NOMO-1 treated with dmso at 0.1 percent for 144 hours (cell line): Measurements from ENCODE around the gene N4BP2.
"Not testable (repeated sequence)": the region's sequence is repeated elsewhere in the genome, so short reads cannot be mapped to it uniquely, and the experiment has no call there.

ENCODE experiments used
- DNase-seq: peaks from one replicate; lab custom pipeline; 2025; ENCODE audit not compliant: unreplicated experiment; lab: John Stamatoyannopoulos, UW

N4BP2 gene

DNA sequence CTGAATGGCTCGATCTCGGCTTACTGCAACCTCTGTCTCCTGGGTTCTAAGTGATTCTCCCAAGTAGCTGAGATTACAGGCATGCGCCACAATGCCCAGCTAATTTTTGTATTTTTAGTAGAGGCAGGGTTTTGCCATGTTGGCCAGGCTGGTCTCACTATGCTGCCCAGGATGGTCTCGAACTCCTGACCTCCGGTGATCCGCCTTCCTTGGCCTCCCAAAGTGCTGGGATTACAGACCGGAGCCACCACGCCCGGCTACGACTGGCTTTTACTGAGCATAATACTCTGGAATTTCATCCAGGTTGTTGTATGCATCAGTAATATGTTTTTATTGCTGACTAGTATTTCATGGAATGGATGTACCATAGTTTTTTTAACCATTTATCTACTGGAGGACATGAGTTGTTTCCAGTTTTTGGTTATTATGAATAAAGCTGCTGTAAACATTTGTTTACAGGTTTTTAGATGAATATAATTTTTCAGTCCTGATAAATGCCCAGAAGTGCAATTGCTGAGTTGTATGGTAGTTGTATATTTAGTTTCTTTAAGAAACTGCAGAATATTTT, 31.2 kb downstream of the N4BP2 start:
- no peak for DNase-seq

DNA sequence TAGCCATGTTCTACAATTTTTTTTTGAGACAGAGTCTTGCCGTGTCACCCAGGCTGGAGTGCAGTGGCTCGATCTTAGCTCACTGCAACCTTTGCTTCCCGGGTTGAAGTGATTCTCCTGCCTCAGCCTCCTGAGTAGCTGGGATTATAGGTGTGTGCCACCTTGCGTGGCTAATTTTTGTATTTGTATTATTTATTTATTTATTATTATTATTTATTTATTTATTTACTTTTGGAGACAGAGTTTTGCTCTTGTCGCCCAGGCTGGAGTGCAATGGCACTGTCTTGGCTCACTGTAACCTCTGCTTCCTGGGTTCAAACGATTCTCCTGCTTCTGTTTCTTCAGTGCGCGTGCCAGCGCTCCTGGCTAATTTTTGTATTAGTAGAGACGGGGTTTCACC, 36.8 kb downstream of the N4BP2 start:
- DNase-seq = not testable (repeated sequence)

- DNase-seq = peak; percentile 39
These were observed 42.4 kb downstream of the N4BP2 start for GRCh38 chr4:40099010-40099409.

DNA sequence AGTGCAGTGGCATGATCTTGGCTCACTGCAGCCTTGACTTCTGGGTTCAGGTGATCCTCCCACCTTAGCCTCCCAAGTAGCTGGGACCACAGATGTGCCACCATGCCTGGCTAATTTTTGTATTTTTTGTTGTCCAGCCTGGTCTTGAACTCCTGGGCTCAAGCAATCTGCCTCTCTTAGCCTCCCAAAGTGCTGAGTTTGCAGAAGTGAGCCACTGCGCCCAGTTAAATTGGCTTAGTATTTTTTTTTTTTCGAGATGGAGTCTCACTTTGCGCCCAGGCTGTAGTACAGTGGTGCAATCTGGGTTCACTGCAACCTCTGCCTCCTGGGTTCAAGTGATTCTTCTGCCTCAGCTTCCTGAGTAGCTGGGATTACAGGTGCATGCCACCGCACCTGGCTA, 50.5 kb downstream of the N4BP2 start:
- not testable (repeated sequence) for DNase-seq

DNA sequence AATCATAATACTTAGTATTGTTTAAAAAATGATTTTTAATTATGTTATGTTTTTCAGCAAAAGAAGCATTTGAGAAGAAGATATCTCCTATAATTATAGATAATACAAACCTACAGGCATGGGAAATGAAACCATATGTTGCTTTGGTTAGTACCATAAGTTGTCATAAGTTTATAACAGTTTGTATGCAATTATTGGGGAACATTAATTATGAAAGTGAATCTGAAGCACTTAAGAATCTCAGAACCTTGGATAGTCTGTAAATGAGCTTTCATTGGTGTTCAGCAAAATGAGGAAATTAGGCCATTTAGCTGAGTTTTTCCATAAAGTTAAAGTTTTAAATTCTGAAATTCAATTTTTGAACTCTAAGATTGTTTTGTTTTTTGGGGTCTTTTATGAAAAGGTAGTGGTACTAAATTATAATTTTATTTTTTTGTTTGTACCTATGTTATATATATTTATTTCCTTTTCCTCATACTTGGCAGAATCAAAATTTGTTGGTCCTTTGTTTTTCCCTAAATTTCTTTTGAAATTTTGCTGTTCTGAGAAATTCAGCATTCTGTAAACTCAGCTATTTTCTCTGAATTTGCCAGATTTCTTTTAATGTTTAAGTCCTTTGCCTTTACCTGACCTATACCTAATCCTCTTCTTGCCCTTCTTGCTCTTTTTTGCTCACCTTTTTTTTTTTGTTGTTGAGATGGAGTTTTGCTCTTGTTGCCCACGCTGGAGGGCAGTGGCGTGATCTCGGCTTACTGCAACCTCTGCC, 55.6 kb downstream of the N4BP2 start:
- no peak for DNase-seq

GRCh38 chr4:40114206-40114605, 57.6 kb downstream of the N4BP2 start:
- peak; percentile 38 for DNase-seq

DNA sequence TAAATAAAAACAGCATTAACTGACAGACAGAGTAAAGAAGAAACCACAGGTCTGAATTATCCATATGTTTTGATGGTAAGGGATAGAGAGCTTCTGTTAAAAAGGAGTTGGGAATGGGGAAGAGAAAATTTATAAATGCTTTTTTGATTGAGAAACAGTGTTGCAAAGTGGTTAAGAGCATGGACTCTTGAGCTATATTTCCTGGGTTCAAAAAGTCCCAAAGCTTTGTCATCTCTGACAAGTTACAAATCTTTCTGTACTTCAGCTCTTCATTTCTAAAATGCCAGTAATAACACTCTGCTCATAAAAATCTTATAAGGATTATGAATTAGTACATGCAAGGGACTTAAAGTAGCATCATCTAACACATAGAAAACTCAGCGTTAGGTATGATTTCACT, 62.2 kb downstream of the N4BP2 start:
- DNase-seq = no peak

GRCh38 chr4:40119344-40119743, 62.7 kb downstream of the N4BP2 start:
- DNase-seq = no peak

DNA sequence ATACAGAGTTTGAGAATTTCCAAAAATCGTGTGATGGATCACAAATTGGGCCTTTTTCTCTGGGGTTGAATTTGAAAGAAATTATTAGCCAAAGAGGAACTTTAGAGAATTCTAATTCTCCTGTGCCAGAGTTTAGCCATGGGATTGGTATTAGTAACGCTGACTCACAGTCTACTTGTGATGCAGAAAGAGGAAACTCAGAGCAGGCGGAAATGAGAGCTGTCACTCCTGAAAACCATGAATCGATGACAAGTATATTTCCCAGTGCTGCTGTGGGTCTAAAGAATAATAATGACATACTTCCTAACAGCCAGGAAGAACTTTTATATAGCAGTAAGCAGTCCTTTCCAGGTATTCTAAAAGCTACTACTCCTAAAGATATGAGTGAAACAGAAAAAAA, 64.9 kb downstream of the N4BP2 start:
- peak; percentile 34 for DNase-seq

GRCh38 chr4:40122941-40123340, 66.3 kb downstream of the N4BP2 start:
- no peak for DNase-seq

- no peak for DNase-seq
These were observed 68.0 kb downstream of the N4BP2 start for GRCh38 chr4:40124690-40125089.

- DNase-seq = no peak
These were observed 73.9 kb downstream of the N4BP2 start for GRCh38 chr4:40130401-40131036.

- no peak for DNase-seq
These were observed 76.2 kb downstream of the N4BP2 start for GRCh38 chr4:40132816-40133215.

DNA sequence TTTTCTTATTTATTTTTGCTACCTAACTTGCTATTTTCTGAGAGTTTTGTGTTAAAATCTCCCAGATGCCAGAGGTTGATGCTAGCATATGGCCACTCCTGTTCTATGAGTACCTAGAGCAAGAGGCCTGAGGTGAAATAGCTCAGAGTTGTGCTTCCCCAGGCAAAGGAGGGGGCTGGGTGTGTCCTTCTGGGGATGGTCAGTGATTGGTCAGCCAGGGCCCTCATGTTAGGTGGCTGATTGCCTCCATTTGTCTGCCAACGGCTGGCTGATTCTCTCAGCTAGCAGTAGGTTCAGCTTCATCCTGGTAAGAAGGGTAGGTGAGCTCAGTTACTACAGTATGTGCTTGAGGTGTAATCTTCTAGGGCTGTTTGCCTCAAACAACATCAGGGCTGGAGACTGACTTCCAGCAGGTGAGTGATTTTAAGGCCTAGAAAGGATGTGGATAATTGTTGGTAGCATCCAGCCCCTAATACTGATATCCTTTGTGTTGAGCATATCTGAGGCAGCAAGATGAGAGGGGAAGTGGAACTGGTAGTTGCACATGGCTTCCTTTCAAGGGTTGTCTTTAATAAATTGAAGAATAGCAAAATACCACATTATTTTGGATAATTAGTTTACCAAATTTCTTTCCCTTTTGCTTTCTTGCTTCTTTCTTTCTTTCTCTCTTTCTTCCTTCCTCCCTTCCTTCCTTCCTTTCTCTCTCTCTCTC, 77.7 kb downstream of the N4BP2 start:
- no peak for DNase-seq

DNA sequence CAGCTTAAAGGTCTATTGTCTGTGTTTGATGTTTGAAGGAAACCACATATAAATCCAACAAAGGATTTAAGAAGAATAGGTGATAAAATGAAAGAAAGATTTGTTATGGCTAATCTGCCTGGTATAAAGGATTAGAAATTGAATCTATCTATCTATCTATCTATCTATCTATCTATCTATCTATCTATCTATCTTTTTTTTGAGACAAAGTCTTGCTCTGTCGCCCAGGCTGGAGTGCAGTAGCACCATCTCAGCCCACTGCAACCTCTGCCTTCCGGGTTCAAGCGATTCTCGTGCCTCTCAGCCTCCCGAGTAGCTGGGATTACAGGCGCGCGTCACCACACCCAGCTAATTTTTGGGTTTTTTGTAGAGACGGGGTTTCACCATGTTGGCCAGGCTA, 79.6 kb downstream of the N4BP2 start:
- DNase-seq = not testable (repeated sequence)

DNA sequence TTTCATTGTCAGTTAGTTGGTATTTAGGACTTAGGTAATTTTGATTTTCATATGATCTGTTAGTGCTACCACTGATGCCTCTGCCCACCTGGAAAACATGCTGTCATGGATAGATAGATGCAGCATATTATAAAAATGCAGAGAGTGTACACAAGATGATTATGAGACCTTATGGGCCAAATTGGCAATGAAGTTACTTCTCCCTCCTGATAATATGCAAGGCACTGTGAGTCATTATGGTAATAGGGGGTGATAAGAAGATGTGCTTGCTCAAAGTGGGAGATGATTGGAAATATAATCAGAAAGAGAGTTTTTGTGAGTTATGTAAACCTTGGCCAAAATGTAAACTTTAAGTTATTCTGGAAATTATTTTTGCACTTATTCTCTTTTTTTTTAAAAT, 83.5 kb downstream of the N4BP2 start:
- no peak for DNase-seq

- not testable (repeated sequence) for DNase-seq
These were observed 83.9 kb downstream of the N4BP2 start for GRCh38 chr4:40140597-40140996.

DNA sequence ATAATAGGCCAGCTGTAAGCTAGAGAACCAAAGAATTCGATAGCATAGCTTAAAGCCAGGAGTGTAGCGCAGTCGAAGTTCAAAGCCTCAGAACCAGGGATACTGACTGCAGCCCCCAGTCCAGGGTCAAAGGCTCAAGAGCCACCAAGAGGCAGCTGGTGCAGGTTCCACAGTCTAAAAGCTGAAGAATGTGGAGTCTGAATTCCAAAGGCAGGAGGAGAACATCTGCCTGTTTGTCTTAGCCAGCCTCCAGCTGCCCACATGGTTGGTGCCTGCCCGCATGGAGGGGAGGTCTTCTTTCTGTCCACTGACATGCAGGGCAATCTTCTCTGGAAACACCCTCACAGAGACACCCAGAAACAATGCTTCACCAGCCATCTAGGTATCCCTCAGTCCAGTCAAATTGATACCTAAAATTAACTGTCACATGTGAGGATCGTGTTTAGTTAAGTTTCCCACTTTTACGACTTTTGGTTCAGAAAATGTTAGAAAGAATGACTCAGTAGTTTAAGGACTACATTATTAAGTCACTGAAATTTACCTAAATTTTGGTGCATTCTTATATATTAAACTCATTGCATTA, 87.4 kb downstream of the N4BP2 start:
- DNase-seq = no peak

- no peak for DNase-seq
These were observed 88.1 kb downstream of the N4BP2 start for GRCh38 chr4:40144716-40145115.

- DNase-seq = not testable (repeated sequence)
These were observed 90.8 kb downstream of the N4BP2 start for GRCh38 chr4:40147490-40147889.

GRCh38 chr4:40149960-40150385, 93.3 kb downstream of the N4BP2 start:
- DNase-seq = peak; percentile 34
